ENCODE data around the gene GJA1. TPM values are rescaled to one million over a fixed set of nuclear protein-coding genes. Genes with fewer than 3 reads are reported as not detected.
"Not testable (repeated sequence)": the region's sequence is repeated elsewhere in the genome, so short reads cannot be mapped to it uniquely, and the experiment has no call there.

The GJA1 gene
- total and polyA plus RNA-seq, 2 donors (not counting 1 experiment from before 2014, with no cell fraction given): 77.8 to 209 TPM

- Histone ChIP-seq H3K27ac (ENCODE audit: insufficient read depth, low read length) (no peak overlapping the region), H3K27me3 (ENCODE audit: control insufficient read depth, insufficient read depth, low read length) (no peaks in the 10 kb centered on the region), H3K4me2 (ENCODE audit: extremely low read depth, insufficient read depth, low read length) (no peak overlapping the region), H4K20me1 (ENCODE audit: control insufficient read depth, extremely low read depth, insufficient read depth, low read length) (no peaks in the 10 kb centered on the region), H3K4me1 (ENCODE audit: control insufficient read depth, extremely low read depth, insufficient read depth, low read length) (no peaks in the 10 kb centered on the region), H3K4me3 (replicated peaks in 1 of 4; ENCODE audit: control extremely low read depth in 1 of 4, insufficient read depth in 1 of 4, low read depth in 3 of 4, low read length in 4 of 4) (no peak overlapping the region), H3K9me3 (ENCODE audit: control insufficient read depth, insufficient read depth, low read depth, low read length) (no peaks in the 10 kb centered on the region), H3K9ac (ENCODE audit: insufficient read depth, low read length) (no peak overlapping the region), H2AFZ (ENCODE audit: low read length) (no peak overlapping the region), H3K36me3 (ENCODE audit: control insufficient read depth, insufficient read depth, low read length) (no peaks in the 10 kb centered on the region), H3K79me2 (ENCODE audit: control insufficient read depth, insufficient read depth, low read length) (no peaks in the 10 kb centered on the region)
- DNase-seq (ENCODE audit: low read depth in 2 of 2): peak in 1 of 2 donors; percentile 9
- TF ChIP-seq EZH2 (IDR thresholded peaks at IDR 0.05; ENCODE audit: low read length, missing control alignments) (no peak), CTCF (conservative IDR thresholded peaks at IDR 0.05 in 1 of 2, IDR thresholded peaks at IDR 0.05 in 1 of 2; ENCODE audit: low read depth in 1 of 2, low read length in 2 of 2) (no peak)
These were observed 41.5 kb upstream of the GJA1 start for GRCh38 chr6:121393731-121394505.

GRCh38 chr6:121395736-121396135, 39.7 kb upstream of the GJA1 start:
- Histone ChIP-seq H3K4me1 (ENCODE audit: control insufficient read depth, extremely low read depth, insufficient read depth, low read length) (no peaks in the 10 kb centered on the region), H3K36me3 (ENCODE audit: control insufficient read depth, insufficient read depth, low read length) (no peaks in the 10 kb centered on the region), H3K79me2 (ENCODE audit: control insufficient read depth, insufficient read depth, low read length) (no peaks in the 10 kb centered on the region), H3K4me2 (ENCODE audit: extremely low read depth, insufficient read depth, low read length) (no peak overlapping the region), H3K9ac (ENCODE audit: insufficient read depth, low read length) (no peak overlapping the region), H3K27me3 (ENCODE audit: control insufficient read depth, insufficient read depth, low read length) (no peaks in the 10 kb centered on the region), H4K20me1 (ENCODE audit: control insufficient read depth, extremely low read depth, insufficient read depth, low read length) (no peaks in the 10 kb centered on the region), H3K27ac (ENCODE audit: insufficient read depth, low read length) (no peak overlapping the region), H2AFZ (ENCODE audit: low read length) (no peak overlapping the region), H3K9me3 (ENCODE audit: control insufficient read depth, insufficient read depth, low read depth, low read length) (no peaks in the 10 kb centered on the region), H3K4me3 (replicated peaks in 1 of 4; ENCODE audit: control extremely low read depth in 1 of 4, insufficient read depth in 1 of 4, low read depth in 3 of 4, low read length in 4 of 4) (no peak overlapping the region)
- DNase-seq (ENCODE audit: low read depth in 2 of 2): no peak
- TF ChIP-seq CTCF (conservative IDR thresholded peaks at IDR 0.05 in 1 of 2, IDR thresholded peaks at IDR 0.05 in 1 of 2; ENCODE audit: low read depth in 1 of 2, low read length in 2 of 2) (no peak), EZH2 (IDR thresholded peaks at IDR 0.05; ENCODE audit: low read length, missing control alignments) (no peak)

GRCh38 chr6:121397188-121397587, 38.3 kb upstream of the GJA1 start:
- not testable (repeated sequence) for H4K20me1 ChIP-seq (ENCODE audit: control insufficient read depth, extremely low read depth, insufficient read depth, low read length); H3K36me3 ChIP-seq (ENCODE audit: control insufficient read depth, insufficient read depth, low read length); H3K79me2 ChIP-seq (ENCODE audit: control insufficient read depth, insufficient read depth, low read length); H3K27ac ChIP-seq (ENCODE audit: insufficient read depth, low read length); H3K4me3 ChIP-seq (replicated peaks in 1 of 4; ENCODE audit: control extremely low read depth in 1 of 4, insufficient read depth in 1 of 4, low read depth in 3 of 4, low read length in 4 of 4); H3K9ac ChIP-seq (ENCODE audit: insufficient read depth, low read length); H3K27me3 ChIP-seq (ENCODE audit: control insufficient read depth, insufficient read depth, low read length); H3K4me1 ChIP-seq (ENCODE audit: control insufficient read depth, extremely low read depth, insufficient read depth, low read length); DNase-seq (ENCODE audit: low read depth in 2 of 2); H3K4me2 ChIP-seq (ENCODE audit: extremely low read depth, insufficient read depth, low read length); H3K9me3 ChIP-seq (ENCODE audit: control insufficient read depth, insufficient read depth, low read depth, low read length); H2AFZ ChIP-seq (ENCODE audit: low read length)
